Tibial nerve (tissue), 4 donors: ENCODE results near the gene JUND.

Source experiments
- EP300 ChIP-seq, 2 donors: sonication (generic); formaldehyde crosslinking; IDR thresholded peaks; one replicate each; pipeline ENCODE4 v1.6.1; 2017; ENCODE audit warnings: antibody characterized with exemption in 2 of 2, mild to moderate bottlenecking in 1 of 2
- POLR2A ChIP-seq, 2 donors: fragments of 450-650 bp; IDR thresholded peaks; one replicate each; pipeline ENCODE4 v1.6.1; 2017; ENCODE audit warnings: antibody characterized with exemption in 2 of 2, mild to moderate bottlenecking in 2 of 2, moderate library complexity in 2 of 2
- TF ChIP-seq, protein P1 (sequence below), 5 experiments: fragments of 200-600 bp in 3 of 5; fragments of 450-650 bp in 2 of 5; sonication (generic) in 3 of 5; IDR thresholded peaks; one replicate each; pipeline ENCODE4 v1.5.1; 2016 to 2019; ENCODE audit warnings: antibody characterized with exemption in 5 of 5, mild to moderate bottlenecking in 3 of 5, moderate library complexity in 2 of 5

- TF ChIP-seq, protein P1, sequence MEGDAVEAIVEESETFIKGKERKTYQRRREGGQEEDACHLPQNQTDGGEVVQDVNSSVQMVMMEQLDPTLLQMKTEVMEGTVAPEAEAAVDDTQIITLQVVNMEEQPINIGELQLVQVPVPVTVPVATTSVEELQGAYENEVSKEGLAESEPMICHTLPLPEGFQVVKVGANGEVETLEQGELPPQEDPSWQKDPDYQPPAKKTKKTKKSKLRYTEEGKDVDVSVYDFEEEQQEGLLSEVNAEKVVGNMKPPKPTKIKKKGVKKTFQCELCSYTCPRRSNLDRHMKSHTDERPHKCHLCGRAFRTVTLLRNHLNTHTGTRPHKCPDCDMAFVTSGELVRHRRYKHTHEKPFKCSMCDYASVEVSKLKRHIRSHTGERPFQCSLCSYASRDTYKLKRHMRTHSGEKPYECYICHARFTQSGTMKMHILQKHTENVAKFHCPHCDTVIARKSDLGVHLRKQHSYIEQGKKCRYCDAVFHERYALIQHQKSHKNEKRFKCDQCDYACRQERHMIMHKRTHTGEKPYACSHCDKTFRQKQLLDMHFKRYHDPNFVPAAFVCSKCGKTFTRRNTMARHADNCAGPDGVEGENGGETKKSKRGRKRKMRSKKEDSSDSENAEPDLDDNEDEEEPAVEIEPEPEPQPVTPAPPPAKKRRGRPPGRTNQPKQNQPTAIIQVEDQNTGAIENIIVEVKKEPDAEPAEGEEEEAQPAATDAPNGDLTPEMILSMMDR (IDR thresholded peaks at IDR 0.05) = no peak
- TF ChIP-seq POLR2A (IDR thresholded peaks at IDR 0.05) (no peak), EP300 (IDR thresholded peaks at IDR 0.05) (no peak)
Observed at GRCh38 chr19:18311502-18312091, 30.2 kb upstream of the JUND start.
